Fibroblast of skin of right quadriceps (primary cell): Measurements from ENCODE around the gene IRS2.
"Not testable (repeated sequence)": the region's sequence is repeated elsewhere in the genome, so short reads cannot be mapped to it uniquely, and the experiment has no call there.

Source experiments
- DNase-seq: peaks from one replicate; pipeline ENCODE4 v3.0.0-alpha.2; 2013

IRS2 gene, protein sequence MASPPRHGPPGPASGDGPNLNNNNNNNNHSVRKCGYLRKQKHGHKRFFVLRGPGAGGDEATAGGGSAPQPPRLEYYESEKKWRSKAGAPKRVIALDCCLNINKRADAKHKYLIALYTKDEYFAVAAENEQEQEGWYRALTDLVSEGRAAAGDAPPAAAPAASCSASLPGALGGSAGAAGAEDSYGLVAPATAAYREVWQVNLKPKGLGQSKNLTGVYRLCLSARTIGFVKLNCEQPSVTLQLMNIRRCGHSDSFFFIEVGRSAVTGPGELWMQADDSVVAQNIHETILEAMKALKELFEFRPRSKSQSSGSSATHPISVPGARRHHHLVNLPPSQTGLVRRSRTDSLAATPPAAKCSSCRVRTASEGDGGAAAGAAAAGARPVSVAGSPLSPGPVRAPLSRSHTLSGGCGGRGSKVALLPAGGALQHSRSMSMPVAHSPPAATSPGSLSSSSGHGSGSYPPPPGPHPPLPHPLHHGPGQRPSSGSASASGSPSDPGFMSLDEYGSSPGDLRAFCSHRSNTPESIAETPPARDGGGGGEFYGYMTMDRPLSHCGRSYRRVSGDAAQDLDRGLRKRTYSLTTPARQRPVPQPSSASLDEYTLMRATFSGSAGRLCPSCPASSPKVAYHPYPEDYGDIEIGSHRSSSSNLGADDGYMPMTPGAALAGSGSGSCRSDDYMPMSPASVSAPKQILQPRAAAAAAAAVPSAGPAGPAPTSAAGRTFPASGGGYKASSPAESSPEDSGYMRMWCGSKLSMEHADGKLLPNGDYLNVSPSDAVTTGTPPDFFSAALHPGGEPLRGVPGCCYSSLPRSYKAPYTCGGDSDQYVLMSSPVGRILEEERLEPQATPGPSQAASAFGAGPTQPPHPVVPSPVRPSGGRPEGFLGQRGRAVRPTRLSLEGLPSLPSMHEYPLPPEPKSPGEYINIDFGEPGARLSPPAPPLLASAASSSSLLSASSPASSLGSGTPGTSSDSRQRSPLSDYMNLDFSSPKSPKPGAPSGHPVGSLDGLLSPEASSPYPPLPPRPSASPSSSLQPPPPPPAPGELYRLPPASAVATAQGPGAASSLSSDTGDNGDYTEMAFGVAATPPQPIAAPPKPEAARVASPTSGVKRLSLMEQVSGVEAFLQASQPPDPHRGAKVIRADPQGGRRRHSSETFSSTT (N-terminal part only)

DNA sequence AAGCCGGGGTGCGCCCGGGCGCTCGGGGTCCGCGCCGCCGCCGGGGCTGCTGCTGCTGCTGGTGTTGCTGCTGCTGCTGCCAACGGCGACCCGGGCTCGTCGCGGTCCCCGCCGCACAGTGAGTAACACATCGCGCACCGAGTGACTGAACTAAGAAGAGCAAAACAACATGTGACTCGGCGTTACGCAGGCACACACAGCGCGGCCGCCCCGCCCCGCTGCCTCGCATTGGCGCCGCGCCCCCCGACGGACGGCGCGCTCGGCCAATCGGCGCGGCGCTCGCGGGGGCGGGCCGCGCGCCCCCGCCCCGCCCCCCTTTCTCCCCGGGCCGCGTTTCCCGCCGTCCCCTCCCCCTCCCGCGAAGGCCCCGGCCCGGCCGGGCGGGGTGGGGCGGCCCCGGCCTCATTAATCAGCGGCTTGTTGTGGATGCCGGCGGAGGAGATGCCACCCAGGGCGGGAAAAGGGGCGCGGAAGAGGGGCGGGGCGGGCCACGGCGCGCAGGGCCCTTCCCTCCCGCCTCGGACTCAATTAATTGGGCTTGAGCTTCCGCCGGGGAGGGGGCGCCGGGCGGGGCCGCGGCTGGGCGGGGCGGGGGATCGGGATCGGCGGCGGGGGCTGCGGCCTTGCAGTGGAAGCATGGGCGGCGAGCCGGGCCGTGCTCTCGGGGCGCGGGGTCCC, at the start of gene IRS2:
TSS of gene IRS2 (minus strand) at position 127 of the 678 bp plus-strand sequence. CDS start 530 bp downstream, outside the sequence.
- peak; percentile 94 for DNase-seq

DNA sequence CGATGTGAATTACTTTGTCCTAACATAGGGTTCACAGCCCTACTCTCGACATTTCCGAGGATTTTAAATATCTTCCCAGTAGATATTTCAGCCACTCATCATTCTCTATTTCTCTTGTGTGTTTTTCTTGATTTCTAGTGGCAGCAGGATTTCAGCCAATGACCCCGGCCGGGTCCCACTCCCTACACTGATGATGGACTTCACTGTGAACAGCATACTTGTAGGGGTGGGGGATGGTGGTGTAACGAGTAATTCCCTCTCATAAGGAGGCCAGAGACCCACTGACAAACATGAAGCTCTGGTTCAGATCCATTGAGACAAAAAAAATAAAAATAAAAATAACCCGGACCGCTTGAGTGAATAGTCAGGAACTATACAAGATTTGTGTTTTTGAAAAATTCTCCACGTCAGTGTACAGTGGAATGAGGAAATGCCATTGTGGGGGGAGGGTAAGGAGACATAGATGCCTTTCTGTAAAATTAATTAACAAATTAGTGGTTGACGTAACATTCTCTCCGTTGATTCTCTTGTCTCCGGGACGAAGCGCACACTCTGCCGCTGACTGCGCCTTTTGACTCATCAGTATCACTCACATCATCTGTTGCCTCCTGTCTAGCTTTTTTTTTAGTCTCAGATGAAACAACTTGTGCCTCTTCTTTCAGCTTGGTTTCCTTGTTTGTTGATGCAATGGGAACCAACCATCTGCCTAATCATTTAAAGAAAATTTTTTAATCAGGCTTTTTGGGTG, 48.8 kb upstream of the IRS2 start:
- DNase-seq: peak; percentile 73

DNA sequence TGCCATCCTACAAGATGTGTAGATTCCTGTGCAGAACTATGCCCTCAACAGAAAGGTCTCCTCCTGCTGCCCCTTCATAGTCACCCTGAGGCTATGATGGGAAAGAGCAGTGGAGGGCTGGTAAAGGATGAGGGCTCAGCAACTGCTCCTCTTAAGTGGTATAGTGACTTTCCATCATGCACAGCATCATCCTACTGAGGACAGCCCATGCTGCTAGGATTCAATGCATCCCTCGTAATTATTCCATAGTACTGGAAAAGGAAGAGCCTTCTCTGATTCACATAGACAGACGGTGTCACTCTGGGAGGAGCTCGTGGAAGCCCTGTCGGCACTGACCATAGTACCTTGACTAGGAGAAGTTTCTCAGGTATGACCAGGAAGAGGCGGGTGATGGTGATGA, 47.6 kb upstream of the IRS2 start:
- no peak for DNase-seq

DNA sequence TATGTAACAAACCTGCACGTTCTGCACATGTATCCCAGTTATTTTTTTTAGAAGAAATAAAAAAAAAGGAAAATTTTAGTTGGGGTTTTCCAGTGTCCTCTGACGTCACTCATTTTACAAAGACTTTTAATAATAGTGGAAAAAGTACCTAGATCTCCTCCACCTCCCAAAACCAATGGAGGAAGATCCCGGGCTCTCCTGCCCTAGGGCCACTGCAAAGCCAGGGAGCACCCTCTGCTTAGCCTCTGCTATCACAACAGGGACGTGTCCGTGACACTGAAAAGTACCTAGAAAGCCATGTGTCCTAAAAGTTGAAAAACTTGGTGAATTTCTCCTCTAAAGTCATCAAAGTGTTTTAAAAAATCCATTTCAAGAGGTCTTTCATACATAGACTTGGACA, 46.7 kb upstream of the IRS2 start:
- DNase-seq: no peak

DNA sequence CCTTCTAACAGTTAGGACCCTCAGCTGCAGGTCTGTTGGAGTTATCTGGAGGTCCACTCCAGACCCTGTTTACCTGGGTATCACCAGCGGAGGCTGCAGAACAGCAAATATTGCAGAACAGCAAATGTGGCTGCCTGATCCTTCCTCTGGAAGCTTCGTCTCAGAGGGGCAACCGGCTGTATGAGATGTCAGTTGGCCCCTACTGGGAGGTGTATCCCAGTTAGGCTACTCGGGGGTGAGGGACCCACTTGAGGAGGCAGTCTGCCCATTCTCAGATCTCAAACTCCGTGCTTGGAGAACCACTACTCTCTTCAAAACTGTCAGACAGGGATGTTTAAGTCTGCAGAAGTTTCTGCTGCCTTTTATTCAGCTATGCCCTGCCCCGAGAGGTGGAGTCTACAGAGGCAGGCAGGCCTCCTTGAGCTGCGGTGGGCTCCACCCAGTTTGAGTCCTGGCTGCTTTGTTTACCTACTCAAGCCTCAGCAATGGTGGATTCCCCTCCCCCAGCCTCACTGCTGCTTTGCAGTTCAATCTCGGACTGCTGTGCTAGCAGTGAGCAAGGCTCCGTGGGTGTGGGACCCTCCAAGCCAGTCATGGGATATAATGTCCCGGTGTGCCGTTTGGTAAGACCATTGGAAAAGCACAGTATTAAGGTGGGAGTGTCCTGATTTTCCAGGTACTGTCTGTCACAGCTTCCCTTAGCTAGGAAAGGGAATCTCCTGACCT, 42.4 kb upstream of the IRS2 start:
- not testable (repeated sequence) for DNase-seq

DNA sequence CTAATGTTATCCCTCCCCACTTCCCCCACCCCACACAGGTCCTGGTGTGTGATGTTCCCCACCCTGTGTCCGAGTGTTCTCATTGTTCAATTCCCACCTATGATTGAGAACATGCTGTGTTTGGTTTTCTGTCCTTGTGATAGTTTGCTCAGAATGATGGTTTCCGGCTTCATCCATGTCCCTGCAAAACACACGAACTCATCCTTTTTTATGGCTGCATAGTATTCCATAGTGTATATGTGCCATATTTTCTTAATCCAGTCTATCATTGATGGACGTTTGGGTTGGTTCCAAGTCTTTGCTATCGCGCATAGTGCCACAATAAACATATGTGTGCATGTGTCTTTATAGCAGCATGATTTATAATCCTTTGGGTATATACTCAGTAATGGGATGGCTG, 36.8 kb upstream of the IRS2 start:
- not testable (repeated sequence) for DNase-seq

DNA sequence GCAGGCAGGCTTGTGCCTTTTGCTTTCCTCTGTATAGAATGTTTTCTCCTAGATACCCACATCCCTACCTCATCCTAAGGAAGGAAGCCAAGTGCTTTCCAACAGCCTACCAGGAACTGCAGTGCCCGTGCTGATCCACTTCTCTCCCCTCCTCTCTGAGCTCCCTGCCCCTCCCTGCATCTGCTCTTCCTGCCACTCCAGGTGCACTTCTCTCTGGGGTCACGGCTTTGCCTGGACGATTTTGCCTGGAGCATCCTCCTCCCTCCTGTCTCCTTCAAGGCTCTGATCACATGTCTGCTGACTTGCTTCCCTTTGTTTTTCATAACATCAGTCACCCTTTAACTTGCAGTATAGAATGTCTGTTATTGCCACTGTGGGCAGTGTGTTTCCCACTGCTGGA, 34.7 kb upstream of the IRS2 start:
- no peak for DNase-seq

DNA sequence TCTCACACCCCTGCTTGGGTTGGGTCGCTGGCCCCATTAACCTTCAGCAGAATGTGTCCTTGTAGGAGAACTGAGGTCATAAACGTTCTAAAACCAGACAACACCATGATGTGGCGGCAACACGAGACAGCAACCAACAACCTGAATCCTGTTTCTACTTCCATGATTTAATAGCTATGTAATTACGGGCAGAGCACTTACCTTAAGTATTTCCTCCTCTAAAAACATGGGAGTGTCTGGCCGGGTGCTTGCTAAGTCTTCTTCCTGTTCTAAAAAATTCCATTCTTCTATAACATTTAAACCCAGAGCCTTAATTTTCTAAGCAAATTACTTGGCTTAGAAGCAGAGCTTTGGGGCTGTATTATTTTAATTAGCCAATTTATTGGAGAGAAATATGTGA, 33.5 kb upstream of the IRS2 start:
- DNase-seq: no peak

DNA sequence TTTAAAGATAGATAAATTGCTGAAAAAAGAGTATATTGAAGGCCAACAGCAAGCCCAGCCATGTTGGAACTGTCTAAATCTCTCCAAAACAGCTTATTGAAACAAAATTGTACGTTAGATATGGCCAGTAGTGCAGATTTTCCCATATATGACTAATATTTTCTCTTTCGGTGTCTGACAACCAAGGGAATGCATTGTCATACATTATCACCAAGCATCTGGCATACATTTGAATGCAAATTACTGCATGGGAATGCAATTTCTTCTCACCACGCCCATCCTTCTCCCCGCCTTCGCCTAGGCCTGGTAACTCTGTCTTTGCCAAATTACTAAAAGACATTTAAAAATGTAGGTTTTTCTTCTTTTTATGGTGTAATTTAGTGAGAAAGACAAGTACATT, 32.5 kb upstream of the IRS2 start:
- peak; percentile 88 for DNase-seq

DNA sequence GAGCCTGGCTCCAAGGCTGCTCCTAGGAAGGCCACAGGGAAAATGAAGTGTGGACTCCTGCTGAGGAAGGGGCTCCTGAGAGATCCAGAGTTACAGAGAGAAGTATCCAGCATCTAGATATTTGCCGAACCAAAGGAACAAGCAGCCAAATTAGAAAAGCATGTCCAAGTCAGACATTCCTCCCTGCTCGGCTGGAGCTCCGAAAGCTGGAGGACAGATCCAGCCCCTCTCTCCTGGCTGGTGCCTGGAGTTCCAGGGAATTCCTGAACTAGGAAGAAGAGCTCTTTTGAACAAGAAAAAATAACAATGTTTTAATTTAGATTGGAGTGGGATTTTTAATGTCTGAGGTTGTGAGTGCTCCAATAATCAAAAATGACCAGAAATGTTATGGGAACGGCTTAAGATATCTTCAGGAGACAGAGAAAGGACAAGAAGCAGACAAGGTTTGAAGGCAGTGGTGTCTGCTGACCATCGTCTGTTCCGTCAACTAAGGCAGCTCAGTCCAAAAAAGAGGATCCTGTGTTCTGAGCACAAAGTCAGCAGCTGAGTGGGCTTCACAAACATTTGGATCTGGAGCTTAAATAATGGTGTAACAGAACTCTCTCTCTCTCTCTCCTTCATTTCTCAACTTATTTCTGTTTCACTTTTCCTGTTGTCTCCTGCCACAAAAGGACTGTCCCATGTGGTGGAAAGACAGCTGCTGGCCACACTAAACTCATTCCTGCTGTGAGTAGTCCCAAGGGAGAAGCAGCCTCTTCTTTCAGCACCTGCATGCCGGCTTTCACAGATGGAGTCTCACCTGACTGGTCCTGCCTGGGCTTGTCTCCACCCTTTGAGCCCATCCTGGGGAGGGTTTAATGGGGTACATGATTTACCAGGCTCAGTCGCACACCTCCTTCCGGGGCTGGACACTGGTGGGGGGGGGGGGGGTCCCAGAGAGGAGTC, 31.5 kb upstream of the IRS2 start:
- no peak for DNase-seq

DNA sequence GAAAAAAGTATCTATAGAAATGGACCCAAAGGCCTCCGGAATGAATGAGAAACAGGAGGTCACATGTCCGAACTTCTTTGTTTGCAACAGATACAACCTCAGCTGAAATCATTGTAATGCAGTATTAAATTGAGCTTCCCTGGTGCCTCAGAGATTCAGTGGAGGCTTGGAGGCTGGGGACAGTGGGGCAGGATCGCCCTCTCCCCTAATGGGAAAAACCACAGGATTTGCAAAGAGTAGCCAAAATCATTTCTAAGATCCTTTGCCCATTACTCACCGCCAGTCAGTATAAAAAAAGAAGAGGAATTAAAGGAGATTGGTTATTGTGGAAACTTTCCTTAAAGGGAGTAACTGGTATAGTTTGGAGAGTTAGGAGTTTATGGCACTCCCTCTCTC, 30.4 kb upstream of the IRS2 start:
- DNase-seq: peak; percentile 92

DNA sequence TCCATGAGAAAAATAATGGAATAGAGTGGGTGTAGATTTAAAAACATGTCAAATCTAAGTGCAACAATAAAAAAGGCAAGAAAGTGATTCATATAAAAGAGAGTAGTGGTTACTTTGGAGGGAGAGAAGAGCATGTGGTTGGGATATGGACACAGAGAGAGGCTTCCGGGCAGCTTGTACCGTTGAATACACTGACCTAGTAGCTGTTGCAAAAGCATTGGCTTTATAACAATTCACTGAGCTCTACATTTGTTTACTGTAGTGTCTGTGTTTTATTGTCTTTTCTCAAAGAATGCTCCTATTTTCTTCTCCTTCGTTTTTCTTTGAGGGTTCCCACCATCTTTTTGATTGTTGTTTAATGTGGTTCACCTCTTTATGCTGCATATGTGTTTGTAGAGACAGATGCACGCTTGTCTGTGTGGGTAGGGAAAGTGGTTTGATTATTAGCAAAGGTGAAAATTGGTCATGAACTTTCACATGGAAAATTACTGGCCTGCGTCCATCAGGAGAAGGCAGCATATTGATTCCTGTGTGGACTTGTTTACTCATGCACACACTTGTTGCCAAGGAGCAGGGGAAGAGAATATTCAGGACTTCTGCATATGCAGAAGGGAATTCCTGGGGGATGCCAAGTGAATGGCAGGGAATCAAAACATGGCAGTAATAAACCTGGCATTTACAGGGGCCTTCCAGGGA, 29.9 kb upstream of the IRS2 start:
- DNase-seq: no peak

DNA sequence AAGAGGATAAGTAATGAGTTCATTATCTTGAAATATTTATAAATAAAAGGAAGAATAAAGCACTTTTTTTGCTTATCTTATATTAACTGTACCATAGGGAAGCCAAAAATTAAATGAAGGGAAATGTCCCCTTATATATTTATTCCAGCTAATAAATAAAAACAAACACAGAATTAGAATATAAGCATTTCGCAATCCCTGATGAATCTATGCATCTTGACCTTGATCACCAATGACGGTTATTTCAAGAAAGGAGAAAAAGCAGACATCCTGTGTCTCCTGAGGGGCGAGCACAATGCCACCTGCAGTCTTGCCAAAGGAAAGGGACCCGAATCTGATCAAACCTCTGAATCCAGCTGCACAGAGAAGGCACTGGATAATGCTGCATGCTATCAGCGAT, 29.3 kb upstream of the IRS2 start:
- no peak for DNase-seq

DNA sequence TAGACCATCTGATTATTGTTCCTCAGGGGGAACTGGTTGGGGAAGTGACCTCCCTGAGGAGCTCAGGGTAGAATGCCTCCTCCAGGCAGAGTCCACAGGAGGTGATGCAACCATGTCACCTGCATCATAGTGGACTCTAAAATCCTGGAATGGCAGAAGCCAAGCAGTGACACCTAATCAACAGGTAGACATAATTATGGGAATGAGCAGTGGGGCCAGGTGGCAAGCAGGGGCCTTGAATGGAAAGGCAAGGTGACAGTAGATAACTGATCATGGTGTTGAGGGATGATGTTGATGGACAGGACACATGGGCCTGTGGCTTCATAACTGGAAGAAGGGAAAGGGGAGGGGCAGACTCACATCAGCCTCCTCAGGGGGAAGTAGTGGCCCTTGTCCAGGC, 27.3 kb upstream of the IRS2 start:
- DNase-seq: no peak

DNA sequence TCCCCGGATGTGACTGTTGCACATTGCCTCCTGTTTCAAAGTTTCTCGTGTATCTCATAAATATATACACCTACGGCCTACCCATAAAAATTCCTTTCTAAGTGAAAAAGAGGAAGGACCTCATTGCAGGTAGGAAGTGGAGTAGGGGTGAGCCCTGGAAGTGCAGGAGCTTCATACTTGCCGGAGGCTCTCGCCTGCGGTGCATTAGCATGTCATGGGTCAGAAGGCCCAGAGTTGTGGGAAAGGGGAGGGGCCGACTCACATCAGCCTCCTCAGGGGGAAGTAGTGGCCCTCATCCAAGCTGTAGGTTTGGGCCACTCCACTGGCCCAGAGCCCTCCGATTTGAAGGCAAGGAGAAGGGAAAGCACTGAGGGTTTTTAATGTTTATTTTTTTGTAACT, 26.0 kb upstream of the IRS2 start:
- DNase-seq: no peak

DNA sequence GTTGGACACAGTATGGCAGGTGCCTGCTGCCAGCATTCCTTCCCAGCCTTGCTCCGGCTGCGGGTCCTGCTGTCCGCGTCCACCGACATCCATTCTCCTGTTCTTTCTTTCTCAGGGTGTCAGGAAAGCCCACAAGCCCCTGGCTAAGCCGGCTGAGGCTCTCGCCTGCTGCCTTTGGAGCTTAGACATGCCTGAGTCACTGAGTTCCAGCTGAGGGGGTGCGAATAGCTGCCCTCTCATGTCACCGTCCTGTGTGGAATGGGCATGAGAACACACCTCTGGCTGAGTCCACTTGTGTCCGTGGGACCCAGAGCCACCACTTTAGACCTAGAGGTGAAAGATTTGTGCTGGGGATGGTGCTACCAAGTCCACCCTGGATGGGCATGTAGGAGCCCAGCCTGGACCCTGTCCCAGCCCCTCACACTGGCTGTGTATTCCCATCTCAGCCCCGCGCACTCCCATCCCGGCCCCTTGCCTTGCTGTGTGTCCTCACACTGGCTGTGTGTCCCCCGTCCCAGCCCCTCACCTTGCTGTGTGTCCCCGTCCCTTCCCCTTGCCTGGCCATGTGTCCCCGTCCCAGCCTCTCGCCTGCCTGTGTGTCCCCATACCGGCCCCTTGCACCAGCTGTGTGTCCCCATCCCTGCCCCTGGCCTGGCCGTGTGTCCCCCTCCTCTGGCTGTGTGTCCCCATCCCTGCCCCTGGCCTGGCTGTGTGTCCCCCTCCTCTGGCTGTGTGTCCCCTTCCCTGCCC, 24.6 kb upstream of the IRS2 start:
- no peak for DNase-seq

DNA sequence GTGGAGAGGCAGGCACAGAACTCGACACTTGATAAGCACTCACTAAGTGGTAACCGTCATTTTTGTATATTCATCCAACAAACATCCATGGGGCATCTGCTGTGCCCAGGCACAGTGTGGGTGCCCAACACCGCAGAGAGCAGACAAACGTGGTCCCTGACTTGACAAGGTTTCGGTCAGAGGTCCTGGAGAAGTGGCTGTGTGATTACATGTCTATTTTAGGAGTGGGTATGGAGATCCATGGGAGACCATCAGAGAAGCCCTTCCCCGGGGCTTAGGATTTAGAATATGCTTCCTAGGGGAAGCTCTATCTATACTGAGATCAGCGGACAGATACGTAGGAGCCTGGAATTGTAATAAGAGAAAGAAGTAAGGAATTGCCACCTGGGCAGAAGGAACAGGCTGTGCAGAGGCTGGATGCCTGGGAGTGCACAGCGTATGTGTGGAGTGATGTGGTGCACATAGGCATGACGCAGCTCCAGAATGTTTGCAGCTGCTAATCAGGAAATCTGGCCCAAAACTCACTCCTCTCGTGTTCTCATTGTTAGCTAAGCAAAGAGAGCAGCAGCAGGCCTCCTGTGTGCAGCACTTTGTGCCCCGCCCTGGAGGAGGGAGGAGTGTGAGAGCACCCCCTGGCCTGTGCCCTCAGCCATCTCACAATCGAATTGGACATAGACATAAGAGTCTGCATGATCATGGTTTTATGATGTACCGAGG, 23.0 kb upstream of the IRS2 start:
- peak; percentile 37 for DNase-seq

DNA sequence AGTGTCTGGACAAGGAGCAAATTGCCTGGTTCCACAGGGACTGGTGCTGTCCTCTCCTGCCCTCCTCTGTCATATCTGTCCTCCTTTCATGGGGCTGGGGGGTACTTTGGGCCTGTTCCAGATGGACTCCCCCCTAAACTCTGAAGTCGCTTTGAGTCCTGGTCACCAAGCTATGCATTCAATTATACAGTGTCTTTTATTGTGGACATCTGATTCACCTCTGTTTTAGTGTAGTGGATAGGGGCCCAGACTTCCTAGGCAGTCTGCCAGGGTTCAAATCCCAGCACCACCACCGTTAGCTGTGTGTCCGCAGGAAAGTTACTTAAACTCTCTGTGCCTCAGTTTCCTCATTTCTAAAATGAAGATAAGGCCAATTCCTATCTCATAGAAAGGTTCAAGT, 21.0 kb upstream of the IRS2 start:
- no peak for DNase-seq
